GM12875 (cell line): Measurements from ENCODE around the gene ELK1.

ENCODE experiments used
- H3K4me3 ChIP-seq: one replicate; pipeline ENCODE4 v1.5.1; 2011; ENCODE audit warnings: low read depth, low read length, control low read depth
- CTCF ChIP-seq: IDR thresholded peaks from 2 replicates; pipeline ENCODE4 v1.5.1; 2011; ENCODE audit warnings: low read depth, mild to moderate bottlenecking, control low read depth, inconsistent platforms, low read length, moderate library complexity, borderline replicate concordance; ENCODE audit not compliant: insufficient read depth

Gene ELK1

GRCh38 chrX:47644557-47645091 lies 5.7 kb downstream of the ELK1 start:
- peak; percentile 42; the same call in 1 of the 2 replicates for TF ChIP-seq CTCF
- H3K4me3 ChIP-seq, result no peak overlapping the region

- no peak for TF ChIP-seq CTCF
- H3K4me3 ChIP-seq, result no peak overlapping the region
These were observed 6.4 kb downstream of the ELK1 start for GRCh38 chrX:47643926-47644325.

GRCh38 chrX:47638816-47639215 lies 11.5 kb downstream of the ELK1 start:
- TF ChIP-seq CTCF, result no peak

GRCh38 chrX:47637546-47638195 lies 12.7 kb downstream of the ELK1 start:
- H3K4me3 ChIP-seq, result peak overlapping the region; percentile 37
- no peak for TF ChIP-seq CTCF

More at GRCh38 chrX:47638816-47639215, 11.5 kb downstream of the ELK1 start:
- H3K4me3 ChIP-seq, result no peak overlapping the region

- TF ChIP-seq CTCF, result no peak
These were observed 15.3 kb downstream of the ELK1 start for GRCh38 chrX:47634871-47635575.

GRCh38 chrX:47633689-47634590 lies 16.4 kb downstream of the ELK1 start:
- H3K4me3 ChIP-seq, result no peak overlapping the region
- no peak for TF ChIP-seq CTCF

More at GRCh38 chrX:47634871-47635575, 15.3 kb downstream of the ELK1 start:
- no peak overlapping the region for H3K4me3 ChIP-seq
